IPS DF 4.7 (cell line): ENCODE results near the gene CDKN1C.

Experiments used
- DNase-seq: peaks from one replicate; pipeline ENCODE4 v3.0.0-alpha.2; 2013; ENCODE audit warnings: low spot score; ENCODE audit errors: extremely low read depth

The CDKN1C gene

GRCh38 chr11:2890466-2891294 is 5.1 kb upstream of the CDKN1C start:
- no peak for DNase-seq

GRCh38 chr11:2889362-2890273 is 4.0 kb upstream of the CDKN1C start:
- no peak for DNase-seq

GRCh38 chr11:2888266-2888968 is 2.8 kb upstream of the CDKN1C start:
- DNase-seq = no peak

- DNase-seq = no peak
Measured at GRCh38 chr11:2887515-2888195, 2.1 kb upstream of the CDKN1C start.

GRCh38 chr11:2886936-2887335 is 1.4 kb upstream of the CDKN1C start:
- no peak for DNase-seq

GRCh38 chr11:2886191-2886894 is 768 bp upstream of the CDKN1C start:
- DNase-seq = no peak

- DNase-seq = no peak
Measured at GRCh38 chr11:2885017-2885677, 428 bp downstream of the CDKN1C start.

- no peak for DNase-seq
Measured at GRCh38 chr11:2883979-2884815, 1.4 kb downstream of the CDKN1C start.

GRCh38 chr11:2883640-2883978 is 2.0 kb downstream of the CDKN1C start:
- DNase-seq = no peak

GRCh38 chr11:2882396-2883110 is 3.0 kb downstream of the CDKN1C start:
- no peak for DNase-seq

- no peak for DNase-seq
Measured at GRCh38 chr11:2881981-2882375, 3.6 kb downstream of the CDKN1C start.

- no peak for DNase-seq
Measured at GRCh38 chr11:2881076-2881980, 4.2 kb downstream of the CDKN1C start.

GRCh38 chr11:2880646-2881045 is 4.9 kb downstream of the CDKN1C start:
- no peak for DNase-seq

- DNase-seq = no peak
Measured at GRCh38 chr11:2878782-2879181, 6.8 kb downstream of the CDKN1C start.

GRCh38 chr11:2877474-2877873 is 8.1 kb downstream of the CDKN1C start:
- DNase-seq = no peak

- DNase-seq = no peak
Measured at GRCh38 chr11:2874963-2875362, 10.6 kb downstream of the CDKN1C start.

GRCh38 chr11:2870969-2871680 is 14.4 kb downstream of the CDKN1C start:
- no peak for DNase-seq
